ENCODE results near the gene FRMD6. TPM values are rescaled to one million over a fixed set of nuclear protein-coding genes. Genes with fewer than 3 reads are reported as not detected.
"Not testable (repeated sequence)": the region's sequence is repeated elsewhere in the genome, so short reads cannot be mapped to it uniquely, and the experiment has no call there.

Gene FRMD6
- total RNA-seq, 2 experiments from 2014 or later, result 2.5 to 3.5 TPM

DNA sequence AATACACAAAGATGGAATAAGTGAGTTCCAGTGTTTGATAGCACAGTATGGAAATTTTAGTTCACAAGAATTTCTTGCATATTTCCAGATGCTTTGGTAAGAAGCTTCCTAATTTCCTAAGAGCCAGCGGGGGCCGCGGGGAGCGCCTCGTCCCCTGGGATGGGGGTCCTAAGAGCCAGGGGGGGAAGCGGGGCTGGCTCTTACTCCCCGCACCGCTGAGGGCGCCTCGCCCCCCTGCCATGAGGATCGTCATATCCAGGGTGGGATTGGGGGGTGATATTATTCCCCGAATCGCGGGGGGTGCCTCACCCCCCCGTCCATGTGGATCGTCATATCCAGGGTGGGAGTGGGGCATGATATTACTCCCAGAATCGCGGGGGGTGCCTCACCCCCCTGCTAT is 108.2 kb downstream of the FRMD6 start:
- Mint-ChIP-seq H3K4me1 (peaks cover 6% of the 10 kb centered on the region), H3K27me3 (peaks cover 23% of the 10 kb centered on the region), H3K27ac (no peak overlapping the region), H3K9me3 (no peaks in the 10 kb centered on the region), H3K36me3 (no peaks in the 10 kb centered on the region), H3K4me3 (no peak overlapping the region)
- no peak for ATAC-seq (ENCODE audit: low read depth)
- DNase-seq, result no peak
- POLR2A ChIA-PET, result no interaction called here

DNA sequence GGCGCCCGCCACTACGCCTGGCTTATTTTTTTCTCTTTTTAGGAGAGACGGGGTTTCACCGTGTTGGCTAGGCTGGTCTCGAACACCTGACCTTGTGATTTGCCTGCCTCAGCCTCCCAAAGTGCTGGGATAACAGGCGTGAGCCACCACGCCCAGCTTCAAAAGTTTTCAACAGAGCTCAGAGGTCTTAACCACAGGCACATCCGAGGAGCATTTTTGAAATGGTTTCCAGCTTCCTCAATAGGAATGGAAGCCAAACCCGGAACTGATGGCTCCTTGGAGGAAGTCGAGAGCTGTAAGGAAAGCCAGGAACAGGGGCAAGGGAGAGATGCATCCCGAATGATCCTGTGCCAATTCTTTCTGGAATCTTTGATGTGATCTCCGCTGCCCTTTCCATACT is 114.0 kb downstream of the FRMD6 start:
- H3K9me3 Mint-ChIP-seq; H3K4me1 Mint-ChIP-seq; H3K4me3 Mint-ChIP-seq; ATAC-seq (ENCODE audit: low read depth); H3K27ac Mint-ChIP-seq; DNase-seq; H3K36me3 Mint-ChIP-seq; POLR2A ChIA-PET: not testable (repeated sequence)
- peaks cover 10% of the 10 kb centered on the region for H3K27me3 Mint-ChIP-seq

DNA sequence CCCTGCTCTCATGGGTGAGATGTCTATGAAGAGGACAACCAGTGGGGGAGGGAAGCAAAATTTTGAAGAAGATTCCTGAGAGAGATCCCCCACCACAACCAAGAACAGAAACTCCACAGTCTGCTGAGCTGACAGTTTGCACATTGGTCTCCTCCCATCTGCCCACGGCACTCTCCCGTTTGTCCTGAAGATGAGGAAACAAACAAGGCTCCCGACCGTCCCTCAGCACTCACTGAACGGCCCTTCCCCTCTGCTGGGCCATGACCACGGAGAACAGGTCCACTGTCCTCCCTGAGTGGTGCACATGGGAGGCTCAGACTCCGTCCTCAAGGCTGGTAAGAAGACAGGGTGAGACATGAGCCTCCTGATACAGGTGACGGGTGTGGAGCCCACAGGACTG is 114.9 kb downstream of the FRMD6 start:
- DNase-seq; H3K36me3 Mint-ChIP-seq; POLR2A ChIA-PET; H3K27ac Mint-ChIP-seq; H3K4me1 Mint-ChIP-seq; H3K4me3 Mint-ChIP-seq; ATAC-seq (ENCODE audit: low read depth); H3K9me3 Mint-ChIP-seq: not testable (repeated sequence)
- peaks cover 12% of the 10 kb centered on the region for H3K27me3 Mint-ChIP-seq

DNA sequence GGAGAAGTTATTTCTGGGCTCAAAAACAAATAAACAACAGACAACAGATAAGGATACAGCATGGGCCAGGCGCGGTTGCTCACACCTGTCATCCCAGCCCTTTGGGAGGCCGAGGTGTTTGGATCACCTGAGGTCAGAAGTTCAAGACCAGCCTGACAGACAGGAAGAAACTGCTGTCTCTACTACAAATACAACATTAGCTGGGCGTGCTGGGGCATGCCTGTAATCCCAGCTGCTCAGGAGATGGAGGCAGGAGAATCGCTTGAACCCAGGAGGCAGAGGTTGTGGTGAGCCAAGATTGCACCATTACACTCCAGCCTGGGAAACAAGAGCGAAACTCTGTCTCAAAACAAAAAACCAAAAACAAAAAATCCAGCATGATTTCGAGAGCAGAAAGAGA is 117.6 kb downstream of the FRMD6 start:
- H3K27ac Mint-ChIP-seq; H3K4me3 Mint-ChIP-seq; POLR2A ChIA-PET; H3K4me1 Mint-ChIP-seq; ATAC-seq (ENCODE audit: low read depth); H3K36me3 Mint-ChIP-seq; DNase-seq; H3K9me3 Mint-ChIP-seq: not testable (repeated sequence)
- peaks cover 12% of the 10 kb centered on the region for H3K27me3 Mint-ChIP-seq

DNA sequence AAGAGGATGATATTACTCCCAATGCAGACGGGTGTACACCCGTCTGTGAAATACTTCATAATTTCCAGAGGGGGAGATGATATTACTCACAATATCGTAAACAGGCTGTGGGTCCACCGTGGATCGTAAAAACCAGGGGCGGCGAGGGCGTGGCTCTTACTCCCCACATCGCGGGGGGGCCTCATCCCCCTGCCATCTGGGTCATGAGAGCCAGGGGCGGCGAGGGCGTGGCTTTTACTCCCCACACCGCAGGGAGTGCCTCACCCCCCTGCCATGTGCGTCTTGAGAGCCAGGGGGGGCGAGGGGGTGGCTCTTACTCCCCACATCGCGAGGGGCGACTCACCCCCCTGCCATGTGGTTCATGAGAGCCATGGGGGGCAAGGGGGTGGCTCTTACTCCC is 122.5 kb downstream of the FRMD6 start:
- H3K27me3 Mint-ChIP-seq, result peaks cover 5% of the 10 kb centered on the region
- peaks cover 2% of the 10 kb centered on the region for H3K4me1 Mint-ChIP-seq
- DNase-seq, result peak; percentile 36
- peak; percentile 54 for ATAC-seq (ENCODE audit: low read depth)
- no peak overlapping the region for H3K4me3 Mint-ChIP-seq
- H3K36me3 Mint-ChIP-seq, result no peaks in the 10 kb centered on the region
- POLR2A ChIA-PET, result no interaction called here
- no peaks in the 10 kb centered on the region for H3K9me3 Mint-ChIP-seq
- no peak overlapping the region for H3K27ac Mint-ChIP-seq

- Mint-ChIP-seq H3K27ac (no peak overlapping the region), H3K4me3 (no peak overlapping the region), H3K36me3 (no peaks in the 10 kb centered on the region), H3K4me1 (peaks cover 9% of the 10 kb centered on the region), H3K9me3 (no peaks in the 10 kb centered on the region), H3K27me3 (peaks cover 3% of the 10 kb centered on the region)
- DNase-seq (peak; percentile 39), ATAC-seq (ENCODE audit: low read depth) (peak; percentile 21)
- POLR2A ChIA-PET, result no interaction called here
Observed at GRCh38 chr14:51776102-51776894, 124.6 kb downstream of the FRMD6 start.

DNA sequence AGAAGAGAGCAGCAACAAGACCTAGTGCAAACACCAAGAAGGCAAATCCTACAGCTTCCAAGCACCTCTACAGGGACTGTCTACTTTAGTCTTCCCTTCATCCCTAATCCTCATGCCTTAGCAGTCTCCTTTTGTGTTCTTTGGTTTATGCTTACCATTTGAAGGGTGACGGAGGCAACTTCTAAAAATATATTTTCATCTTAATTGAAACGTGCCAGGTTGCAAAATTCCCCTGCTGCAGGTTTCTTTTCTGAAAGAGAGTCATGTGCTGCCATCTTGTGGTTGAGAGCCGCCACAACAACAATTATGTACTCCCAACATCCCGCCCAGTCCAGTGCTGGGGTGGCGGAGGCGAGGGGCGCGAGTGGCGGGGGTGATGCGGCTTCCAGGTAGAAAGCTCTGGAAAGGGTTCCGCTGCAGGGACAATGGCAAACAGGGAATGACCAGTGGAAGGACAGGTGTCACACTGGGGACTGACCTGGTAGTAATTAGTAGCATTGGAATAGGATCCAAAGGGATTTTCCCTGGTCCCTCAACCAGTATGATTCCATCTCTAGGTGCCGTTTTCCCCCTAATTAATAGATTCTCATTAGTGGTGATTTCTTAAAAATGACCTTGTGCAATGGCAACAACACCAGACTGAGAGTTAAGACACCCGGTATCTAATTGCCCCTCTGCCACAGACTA is 128.4 kb downstream of the FRMD6 start:
- Mint-ChIP-seq H3K4me1 (peaks cover 10% of the 10 kb centered on the region), H3K9me3 (peaks cover under 1% of the 10 kb centered on the region), H3K36me3 (peaks cover under 1% of the 10 kb centered on the region), H3K27me3 (peaks cover 15% of the 10 kb centered on the region), H3K27ac (no peak overlapping the region), H3K4me3 (peak overlapping the region; percentile 69)
- peak; percentile 64 for DNase-seq
- no peak for ATAC-seq (ENCODE audit: low read depth)
- POLR2A ChIA-PET, result interaction anchor here (0.5 kb wide), 1 partner anchor 951 kb away, joined by 5 read pairs; no protein-coding TSS in a partner anchor

Other genes with a start within 250 kb of the FRMD6 start
- 100 to 1,000 TPM; 247 to 253 TPM for gene GNG2, start 208.7 kb downstream of the FRMD6 start, total RNA-seq

Data from activated naive CD8-positive, alpha-beta T cell treated with anti-CD3 and anti-CD28 coated beads, Interleukin-2, amount 10 ng/mL, durations not matched to agents 7 days and 5 days (primary cell).